Measurements from ENCODE around the gene APOOL.

APOOL gene

DNA sequence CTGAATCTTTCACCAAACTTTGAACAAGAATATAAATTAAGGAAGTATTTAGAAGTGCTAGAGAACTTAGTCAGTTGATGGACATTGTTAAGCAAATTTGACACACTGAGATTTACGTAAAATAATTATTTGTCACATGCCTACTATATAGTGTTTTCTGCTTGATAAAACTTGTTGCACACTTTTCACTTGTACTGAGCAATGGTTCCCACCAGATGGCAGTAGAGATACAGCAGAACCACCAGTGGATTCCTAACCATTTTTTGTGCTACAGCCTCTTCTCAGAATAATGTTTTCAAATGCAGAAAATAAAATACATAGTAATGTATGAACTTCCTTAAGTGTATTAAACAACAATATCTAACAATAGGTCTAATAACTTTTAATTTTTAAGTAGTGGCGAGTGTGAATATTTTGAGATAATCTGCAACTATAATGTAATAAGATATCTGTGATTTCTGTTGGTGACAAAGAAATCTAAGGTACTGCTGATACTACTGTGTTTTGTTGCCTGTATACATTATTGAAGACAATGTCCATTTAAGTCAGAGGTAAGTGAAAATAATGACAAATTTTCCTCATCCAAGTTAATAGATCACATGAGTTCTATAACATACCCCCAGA, 81.2 kb downstream of the APOOL start:
- DNase-seq: peak in 2 of 3 experiments; percentile 15 to 65

DNA sequence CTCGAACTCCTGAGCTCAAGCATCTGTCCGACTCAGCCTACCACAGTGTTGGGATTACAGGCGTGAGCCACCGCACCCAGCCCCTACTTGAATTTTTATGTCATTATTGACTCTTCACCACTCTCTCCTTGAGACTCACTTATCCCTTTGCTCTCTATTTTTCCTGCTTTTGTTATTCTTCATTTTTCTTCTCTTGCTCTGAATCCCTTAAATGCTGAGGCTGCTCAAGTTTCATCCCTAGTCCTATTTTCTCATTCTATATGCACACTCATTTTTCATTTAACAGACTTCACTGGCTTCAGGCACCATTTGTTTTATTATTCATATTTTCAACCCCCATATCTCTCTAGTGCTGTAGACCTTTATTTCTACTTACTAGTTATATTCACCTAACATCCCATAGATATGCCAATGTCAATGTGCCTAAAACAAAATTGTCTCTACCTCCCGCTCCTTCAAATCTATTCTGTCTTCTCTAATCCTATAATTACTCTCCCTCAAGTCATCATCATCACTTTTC, 85.7 kb downstream of the APOOL start:
- no peak for DNase-seq

DNA sequence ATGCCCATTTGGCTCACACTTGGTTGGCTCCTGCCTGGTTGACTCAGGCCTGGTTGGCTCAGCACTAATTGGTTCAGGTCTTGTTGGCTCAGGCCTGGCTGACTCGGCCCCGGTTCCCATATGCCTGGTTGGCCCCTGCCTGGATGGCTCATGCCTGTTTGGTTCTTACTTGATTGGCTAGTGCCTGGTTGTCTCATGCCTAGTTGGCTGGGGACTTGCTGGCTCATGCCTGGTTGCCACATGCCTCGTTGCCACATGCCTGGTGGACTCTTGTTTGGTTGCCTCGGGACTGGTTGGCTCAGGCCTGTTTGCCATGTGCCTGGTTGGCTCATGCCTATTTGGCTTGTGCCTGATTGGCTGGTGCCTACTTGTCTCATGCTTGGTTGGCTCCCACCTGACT, 103.7 kb downstream of the APOOL start:
- no peak for DNase-seq

DNA sequence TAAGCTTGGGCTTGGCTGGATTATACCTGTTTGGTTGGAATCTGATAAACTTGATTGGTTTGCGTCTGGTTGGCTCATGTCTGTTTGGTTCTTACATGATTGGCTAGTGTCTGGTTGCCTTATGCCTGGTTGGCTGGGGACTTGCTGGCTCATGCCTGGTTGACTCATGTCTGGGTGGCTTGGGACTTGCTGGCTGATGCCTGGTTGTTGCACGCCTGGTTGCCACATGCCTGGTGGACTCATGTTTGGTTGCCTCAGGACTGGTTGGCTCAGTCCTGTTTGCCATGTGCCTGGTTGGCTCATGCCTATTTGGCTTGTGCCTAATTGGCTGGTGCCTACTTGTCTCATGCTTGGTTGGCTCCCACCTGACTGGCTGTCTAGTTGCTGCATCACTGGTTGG, 104.5 kb downstream of the APOOL start:
- no peak for DNase-seq

DNA sequence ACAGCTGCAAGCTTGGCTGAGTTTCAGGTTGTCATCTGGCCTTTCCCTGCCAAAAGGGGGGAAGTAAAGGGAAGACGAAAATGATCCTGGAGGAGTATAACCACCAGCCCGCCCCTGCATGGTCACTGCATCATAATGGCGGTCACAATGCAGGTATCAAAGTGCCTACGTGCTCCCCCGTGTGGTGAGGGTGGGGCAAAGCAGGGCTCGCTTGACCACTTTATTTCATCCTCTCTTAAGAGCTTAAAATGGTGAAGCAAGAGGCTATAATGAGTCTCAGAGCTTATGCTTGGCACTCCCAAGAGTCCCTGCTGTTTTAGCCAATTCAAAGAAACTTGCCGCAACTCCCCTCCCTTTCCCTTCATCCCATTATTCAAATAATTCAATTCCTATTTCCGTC, 105.6 kb downstream of the APOOL start:
- peak; percentile 5 to 41 (median 26) for DNase-seq

DNA sequence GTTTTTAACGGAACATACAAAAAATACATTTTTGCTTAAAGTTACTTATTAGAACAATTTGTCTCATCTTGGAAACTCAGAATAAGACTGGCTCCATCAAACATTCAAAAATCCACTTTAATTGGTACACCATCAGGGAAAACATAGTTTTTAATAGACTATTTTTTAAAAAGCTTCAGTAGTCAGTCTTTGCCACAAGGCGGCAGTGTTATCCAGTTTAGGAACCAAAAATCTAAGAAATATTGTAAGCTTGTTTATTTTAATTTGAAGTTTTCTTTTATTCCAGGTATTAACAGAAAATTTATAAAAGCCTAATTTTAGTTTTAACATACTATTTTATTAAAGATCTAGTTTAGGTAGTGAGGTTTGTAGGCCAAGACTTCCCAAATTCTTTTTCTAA, 107.7 kb downstream of the APOOL start:
- DNase-seq: peak; percentile 4 to 66 (median 9)

DNA sequence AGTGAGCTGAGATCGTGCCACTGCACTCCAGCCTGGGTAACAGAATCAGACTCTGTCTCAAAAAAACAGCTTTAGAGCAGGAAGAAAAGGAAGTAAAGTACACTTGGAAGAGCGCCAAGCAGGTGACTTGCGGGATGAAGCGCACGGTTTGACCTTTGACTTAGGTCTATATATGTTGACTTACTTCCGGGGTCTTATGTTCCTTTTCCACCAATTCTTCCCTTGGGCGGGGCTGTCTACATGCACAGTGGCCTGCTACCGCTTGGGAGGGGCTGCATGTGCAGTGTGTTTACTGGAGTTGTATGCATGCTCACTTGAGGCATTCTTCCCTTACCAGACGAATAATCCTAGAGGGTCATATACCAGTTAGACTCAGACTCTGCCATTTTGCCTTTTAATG, 108.6 kb downstream of the APOOL start:
- DNase-seq: no peak

DNA sequence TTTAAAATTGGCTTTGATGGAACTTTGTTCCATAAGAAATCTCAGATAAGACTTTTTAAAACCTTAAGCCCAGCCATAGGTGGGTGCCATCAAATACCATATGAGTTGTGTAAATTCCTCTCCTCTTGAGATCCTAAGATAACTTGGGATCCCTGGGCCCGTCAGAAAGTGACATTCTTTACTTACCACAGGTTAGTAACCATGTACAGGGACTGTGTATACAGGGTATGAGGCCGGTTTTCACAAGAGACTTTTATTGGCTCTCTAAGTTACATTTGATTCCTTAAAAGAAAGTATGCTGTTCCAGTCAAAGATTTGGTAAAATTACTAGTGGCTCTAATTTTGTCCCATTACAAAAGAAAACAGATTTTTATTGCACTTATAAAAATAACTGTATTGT, 110.1 kb downstream of the APOOL start:
- no peak for DNase-seq

DNA sequence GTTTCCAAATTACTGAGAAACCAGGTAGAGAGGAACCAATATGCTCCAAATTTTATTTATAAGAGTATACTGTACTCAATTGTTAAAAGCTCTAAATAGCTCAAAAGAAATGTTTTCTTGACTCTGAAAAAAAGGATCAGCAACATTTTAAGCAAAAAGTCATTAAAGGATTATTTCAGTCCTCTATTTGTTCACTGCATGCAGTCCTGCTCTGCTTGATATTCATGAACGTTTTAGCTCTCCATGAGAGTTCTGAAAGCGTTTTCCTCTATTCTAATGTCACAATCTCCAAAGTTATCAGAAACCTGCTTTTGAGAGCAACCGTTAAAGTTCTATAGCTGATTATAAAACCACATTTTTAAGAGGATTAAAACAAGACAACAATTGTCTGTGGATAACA, 110.5 kb downstream of the APOOL start:
- no peak for DNase-seq

DNA sequence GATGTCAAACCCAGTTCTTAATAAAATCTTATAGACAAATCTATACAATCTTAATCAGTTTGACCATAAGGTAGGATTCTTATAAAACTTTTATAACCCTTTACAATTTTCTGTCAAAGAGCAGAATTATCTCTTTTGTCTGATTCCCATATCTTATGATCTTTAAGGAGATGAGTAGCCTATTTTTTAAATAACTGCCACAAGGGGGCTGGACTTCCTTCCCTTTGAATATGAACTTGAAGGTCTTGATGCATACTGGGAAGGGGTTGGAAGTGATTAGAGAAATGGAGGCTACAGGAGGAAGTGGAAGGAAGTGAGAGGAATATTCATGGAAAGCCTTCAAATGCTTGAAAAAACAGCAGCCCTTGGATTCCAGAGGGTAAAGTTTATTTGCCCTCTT, 111.1 kb downstream of the APOOL start:
- peak in 2 of 3 experiments; percentile 21 to 50 for DNase-seq

DNA sequence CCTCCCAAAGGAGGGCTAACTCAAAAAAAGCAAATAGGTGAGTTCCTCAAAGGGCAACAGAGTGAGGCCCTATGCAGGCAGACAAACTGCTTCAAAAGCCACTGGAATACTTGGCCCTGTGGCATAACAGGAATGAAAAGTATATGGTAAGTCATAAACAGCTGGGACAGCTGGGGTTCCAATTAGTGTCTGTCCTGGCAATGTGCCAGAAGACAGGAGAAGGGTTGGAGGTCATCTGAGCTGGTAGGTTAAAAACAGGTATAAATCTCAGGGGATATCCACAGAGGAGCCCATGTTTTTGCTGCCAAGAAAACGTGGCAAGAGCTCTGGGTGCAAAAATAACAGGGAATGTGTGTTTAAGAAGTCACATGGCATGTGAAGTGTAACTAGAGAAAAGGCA, 111.6 kb downstream of the APOOL start:
- peak in 2 of 3 experiments; percentile 24 to 76 for DNase-seq

DNA sequence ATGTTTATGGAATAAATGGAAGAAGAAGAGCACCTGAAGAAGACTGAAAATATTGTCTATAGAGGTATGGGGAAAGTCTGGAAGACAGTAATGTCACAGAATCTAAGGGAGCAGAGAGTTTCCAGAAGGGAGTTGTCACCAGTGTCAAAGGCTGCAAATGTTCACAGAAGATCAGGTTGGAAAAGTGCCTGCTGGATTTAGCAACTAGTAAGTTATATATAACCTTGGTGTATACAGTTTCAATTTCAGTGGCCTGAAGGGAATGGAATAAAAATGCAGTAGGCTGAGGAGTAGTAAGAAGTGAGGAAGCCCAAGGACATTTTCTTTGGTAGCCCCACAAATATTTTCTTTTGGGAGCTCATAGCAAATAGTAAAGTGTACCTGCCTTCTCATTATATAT, 132.7 kb downstream of the APOOL start:
- no peak for DNase-seq

DNA sequence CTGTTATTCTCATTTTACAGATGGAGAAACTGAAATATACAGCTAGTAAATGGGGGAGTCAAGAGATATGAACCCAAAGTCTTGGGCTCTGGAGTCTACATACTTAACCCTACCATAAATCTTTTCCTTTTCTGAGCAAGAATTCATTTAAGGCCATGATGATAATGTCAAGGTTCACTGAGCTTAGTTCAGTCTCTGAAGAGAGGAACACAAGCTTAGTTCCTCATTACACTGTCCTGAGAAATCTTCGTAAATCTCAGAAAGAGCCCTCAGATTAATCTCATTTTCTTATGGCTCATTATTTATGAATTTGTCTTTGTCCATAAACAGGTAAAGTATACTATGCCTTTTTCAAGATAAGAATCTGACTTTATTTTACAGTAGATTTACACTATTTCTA, 135.7 kb downstream of the APOOL start:
- no peak for DNase-seq

DNA sequence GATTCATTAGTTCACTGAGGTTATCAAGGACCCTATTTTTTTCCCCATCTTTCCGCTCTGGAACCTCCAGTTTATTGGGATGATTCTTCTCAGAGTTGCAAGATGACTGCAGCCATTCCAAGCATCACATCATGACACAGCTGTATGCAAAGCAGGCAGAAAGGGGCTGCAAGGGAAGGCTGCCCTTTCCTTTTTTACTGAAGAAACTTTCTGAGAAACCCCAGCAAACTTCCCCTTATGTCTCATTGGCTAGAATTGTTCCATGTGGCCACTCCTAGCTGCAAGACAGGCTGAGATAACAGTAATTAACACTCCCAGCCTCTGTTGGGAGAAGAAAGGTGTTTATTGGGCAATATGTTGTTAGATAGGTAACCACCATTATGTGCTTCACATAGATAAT, 137.3 kb downstream of the APOOL start:
- DNase-seq: no peak
